GM19099 (cell line): Measurements from ENCODE around the gene RASGEF1C.

ENCODE experiments used
- POLR2A ChIP-seq: IDR thresholded peaks from 3 replicates; pipeline ENCODE4 v1.6.1; 2011; ENCODE audit warnings: low read depth; ENCODE audit not compliant: insufficient read length; ENCODE audit errors: extremely low read depth

RASGEF1C gene

DNA sequence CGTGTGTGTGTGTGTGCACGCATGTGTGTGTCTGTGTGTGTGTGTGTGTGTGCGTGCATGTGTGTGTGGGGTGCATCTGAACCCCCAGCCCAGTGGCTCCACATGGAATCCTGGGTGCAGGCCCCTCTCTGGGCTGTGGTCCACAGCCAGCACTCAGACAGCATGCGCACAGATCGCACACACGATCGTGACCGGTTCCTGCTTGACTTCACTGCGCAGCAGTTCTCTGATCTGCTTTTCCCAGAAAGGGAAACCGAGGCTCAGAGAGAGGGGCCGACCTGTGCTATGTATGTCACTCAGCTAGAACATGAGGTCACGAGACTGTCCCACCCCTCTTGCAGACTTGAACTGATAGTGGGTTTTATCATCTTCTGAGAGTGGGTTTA lies 34.4 kb downstream of the RASGEF1C start:
- no peak for TF ChIP-seq POLR2A

DNA sequence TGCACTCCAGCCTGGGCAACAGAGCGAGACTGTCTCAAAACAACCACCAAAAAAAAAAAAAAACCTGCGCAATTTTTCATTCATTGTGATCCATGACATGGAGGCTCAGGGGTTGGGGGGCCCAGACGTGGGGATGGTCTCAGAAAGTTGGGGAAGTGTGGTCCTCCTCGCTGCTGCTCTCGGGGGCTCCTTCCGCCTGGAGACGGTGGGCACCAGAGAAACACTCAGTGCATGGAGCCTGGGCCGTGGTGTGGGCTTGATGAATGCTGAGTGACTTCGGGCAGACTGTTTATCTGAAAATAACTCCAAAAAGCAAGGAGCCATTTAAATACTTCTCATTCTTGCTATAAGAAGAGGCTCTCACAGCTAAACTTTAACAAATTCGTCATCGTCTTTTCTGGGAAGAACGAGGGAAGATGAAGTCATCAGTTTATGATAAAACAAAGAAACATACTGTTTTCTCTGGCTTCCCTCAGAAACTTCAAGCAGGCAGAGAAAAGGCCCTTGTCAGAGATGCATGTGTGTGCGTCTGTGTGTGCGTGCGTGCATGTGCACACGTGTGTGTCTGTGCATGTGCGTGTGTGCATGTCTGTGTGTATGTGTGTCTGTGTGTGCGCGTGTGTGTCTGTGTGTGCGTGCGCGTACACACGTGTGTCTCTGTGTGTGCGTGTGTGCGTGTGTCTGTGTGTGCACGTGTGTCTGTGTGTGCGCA lies 35.0 kb downstream of the RASGEF1C start:
- TF ChIP-seq POLR2A = no peak

DNA sequence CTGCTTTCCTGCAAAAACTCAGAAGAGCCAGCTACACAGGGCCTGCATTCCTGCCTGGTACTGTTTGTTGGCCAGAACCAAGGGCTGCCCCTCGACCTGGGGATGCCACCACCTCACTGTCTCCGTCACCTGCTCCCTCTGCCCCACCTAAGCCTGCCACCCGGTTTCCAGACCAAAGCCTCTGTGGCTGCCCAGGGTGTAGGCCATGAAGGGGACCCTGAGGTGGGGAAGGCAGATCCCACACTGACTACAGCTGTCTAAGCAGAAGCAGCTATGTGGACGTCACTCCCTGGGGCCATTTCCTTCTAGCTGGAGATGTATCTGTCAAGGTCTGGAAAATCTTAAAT lies 35.8 kb downstream of the RASGEF1C start:
- TF ChIP-seq POLR2A = no peak

DNA sequence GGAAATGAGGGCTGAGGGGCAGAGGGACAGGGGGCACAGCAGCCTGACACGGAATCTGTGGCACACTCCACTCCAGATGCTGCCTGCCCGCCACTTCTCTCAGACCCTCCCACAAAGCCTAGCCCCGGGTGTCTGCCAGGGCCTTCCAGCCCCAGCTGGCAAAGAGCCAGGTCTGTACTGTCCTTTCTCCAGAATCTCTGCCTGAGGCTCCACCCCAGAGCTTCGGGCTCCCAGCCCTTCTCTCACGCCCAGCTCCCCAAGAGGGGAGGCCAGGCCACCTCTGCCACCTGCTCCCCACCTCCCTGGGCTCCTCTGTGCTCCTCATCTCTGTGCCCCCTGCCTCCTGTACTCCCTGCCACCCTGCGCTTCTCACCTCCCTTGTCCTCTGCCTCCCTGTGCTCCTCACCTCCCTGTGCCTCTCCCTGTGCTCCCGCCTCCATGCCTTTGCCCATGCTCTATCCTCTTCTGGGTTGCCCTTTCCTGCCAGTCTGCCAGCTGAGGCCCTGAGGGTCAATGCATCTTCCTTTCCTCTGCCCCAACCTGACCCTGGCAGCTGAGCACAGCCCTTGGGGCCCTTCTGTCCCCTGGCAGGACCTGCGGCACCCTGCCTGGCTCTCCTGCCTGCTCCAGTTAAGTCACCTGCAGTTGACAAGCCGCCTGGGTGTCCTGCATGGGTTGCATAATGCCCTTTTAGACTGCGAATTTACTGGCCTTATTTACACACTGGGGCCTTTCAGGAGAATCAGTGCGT lies 36.4 kb downstream of the RASGEF1C start:
- TF ChIP-seq POLR2A = no peak

DNA sequence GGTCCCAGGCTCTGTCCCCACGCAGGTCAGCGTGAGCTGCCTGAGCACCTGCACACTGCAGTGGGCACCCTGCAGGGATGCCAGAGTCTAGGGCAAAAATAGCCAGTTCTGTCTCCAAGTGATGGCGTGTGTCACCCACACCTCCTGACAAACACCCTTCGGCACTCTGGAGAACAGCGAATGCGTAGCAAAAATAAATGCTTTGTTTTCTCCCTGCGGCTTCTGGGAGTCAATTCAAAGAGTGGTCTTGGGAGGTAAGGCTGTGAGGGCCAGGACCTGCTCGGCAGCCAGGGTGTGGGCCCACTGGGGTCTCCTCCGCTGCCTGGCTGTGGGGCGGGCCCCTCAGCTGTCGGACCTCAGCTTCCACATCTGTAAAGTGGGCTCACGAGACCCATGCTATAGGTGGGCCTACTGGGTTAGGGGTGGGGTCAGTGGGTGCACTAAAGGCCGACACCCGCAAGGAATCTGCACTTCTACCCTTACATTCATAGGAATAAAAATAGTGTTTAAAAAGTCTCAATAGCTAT lies 37.4 kb downstream of the RASGEF1C start:
- no peak for TF ChIP-seq POLR2A

DNA sequence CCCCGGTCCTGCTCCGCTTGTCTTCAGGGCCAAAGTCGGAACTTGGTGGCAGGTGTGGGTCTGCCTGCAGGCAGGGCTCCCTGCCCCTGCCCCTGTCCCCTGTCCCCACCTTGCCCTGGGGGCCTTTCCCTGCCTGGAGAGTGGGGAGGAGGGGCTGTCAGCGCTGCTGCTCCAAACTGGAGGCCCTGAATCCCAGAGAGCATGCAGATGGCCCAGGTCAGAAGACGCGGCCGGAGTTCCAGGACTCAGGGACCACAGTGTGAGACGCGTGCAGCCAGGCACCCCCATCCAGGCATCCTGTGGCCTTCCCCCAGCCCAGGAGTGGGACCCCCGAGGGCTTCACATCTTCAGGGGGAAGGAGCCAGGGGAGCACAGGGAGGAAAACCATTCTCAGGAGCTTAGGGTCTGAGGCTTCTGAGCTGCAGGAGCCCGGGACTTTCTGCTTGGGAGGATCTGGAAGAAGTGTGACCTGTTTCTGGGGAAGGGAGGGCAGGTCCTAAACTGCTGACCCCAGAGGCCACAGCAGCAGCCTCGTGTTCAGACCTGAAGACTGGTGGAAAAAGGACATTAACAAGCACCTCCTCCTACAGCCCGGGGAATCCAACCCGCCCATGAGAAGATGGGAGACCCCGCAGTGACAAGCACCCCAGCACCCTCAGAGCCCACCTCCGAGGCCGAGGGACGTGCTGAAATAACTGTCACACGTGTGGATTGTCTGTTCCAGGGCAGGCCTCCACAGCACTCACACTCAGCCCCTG lies 38.0 kb downstream of the RASGEF1C start:
- no peak for TF ChIP-seq POLR2A

DNA sequence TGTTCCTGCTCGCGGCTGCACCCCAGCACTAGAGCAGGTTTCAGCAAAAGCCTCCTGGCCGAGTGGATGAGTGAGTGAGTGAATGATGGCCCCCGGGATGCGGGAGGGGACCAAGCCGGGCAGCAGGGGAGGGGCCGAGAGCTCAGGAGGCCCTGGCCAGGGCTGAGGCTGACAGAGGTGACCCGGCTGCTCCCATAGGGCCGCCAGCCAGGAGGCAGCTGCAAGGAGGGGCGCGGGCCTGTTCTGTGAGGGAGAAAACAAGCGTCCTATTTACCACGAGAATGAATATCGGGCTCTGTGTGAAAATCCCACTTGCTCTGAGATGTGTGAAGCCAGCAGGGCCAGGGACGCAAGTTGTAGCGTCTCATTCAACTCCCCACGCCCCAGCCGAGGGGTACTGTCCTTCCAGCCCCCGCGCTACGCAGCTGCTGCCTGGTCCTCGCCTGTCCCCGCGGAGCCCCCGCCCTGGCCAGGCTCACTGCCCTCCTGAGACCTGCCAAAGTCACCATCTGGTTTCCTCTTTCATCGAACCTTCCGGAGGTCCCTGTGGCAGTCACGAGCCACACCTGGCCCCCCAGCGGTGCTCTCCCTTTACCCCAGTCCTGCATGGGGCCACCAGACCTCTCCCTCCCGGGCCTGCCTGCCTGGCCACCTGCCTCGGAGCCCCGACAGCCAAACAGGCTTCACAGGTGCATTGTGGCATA lies 38.8 kb downstream of the RASGEF1C start:
- TF ChIP-seq POLR2A = no peak

DNA sequence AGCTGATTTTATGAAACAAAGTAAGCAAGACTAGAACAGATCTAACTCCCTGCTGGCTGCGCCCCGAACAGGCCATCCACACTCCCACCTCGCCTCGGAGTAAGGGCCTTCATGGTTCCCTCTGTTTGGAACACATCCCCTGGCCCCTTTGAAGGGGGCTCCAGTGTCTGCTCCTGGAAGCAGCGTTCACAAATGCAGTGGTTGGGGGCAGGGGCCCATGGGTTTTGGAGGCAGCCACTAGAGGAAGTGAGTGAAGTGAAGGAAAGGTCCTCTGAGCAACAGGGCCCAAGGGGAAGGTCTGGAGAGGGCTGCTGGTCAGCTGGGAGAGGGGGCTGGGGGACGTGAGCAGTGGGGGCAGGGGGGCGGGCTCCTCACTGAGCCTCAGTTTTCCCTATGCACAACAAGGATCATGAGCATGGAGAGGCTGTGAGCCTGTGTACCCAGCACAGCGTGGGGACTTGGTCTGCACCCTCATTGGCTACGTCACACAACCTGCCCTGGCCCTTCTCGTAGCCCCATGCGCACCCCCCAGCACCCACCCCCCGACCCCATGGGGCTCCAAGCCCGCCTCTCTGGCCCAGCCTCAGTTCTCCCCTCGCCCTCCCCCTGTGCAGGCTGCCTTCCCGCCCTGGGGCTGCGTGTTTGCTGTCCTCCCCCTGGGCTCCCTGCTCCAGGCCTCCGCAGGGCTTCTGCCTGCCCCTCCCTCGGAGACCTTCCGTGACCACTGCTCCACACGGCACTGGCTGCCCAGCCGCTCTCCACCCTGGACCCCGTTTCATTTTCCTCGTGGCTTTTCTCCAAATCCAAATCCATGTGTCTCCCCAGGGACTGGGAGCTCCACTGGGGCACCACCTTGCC lies 39.5 kb downstream of the RASGEF1C start:
- TF ChIP-seq POLR2A = no peak

DNA sequence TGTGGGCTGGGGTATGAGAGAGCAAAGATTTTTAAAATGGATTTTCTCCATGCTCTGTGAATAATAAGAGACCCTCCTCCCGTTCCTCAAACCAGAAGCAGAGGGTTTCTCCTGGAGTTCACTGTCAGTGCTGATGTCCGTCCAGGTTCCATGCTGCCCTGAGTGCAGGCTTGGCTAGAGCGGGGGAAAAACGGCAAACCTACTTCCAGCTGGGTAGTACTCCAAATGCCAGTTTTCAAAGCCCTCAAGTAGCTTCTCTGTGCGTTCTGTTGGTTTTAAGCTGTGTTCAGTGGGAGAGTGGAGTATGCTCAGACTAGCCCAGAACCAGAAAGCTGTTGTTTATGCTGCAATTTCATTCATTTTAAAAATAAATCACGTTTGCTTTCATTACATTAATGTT lies 40.3 kb downstream of the RASGEF1C start:
- TF ChIP-seq POLR2A = no peak

DNA sequence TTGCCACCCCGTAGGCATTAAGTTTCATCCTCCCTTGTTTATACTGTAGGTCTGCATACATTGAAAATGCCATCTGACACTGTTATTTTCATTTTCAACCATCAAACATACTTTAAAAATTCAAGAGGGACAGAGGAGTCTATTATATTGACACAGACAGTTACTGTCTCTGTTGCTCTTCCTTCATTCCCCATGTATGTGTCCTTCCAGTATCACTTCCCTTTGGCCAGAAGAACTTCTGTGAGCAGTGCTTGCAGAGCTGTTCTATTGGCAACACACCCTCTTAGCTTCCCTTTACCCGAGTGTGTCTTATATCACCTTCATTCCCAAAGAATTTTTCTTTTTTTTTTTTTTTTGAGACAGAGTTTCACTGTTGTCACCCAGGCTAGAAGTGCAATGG lies 42.8 kb downstream of the RASGEF1C start:
- no peak for TF ChIP-seq POLR2A

DNA sequence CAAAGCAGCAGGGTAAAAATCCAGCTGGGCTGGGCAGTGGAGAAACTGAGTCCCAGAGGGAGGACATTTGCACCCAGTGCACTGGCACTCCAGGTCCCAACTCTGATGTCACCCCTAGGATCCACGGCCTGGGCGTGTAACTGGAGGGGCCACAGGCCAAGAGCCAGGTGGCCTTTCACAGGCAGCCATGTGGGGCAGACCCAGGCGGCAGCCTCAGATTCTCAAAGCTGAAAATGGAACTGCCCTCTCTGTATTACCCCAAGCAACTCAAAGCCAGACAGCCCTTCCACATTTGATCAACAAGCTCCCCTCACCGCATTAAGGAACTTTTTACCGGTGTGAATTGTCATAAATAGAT lies 46.7 kb downstream of the RASGEF1C start:
- no peak for TF ChIP-seq POLR2A

DNA sequence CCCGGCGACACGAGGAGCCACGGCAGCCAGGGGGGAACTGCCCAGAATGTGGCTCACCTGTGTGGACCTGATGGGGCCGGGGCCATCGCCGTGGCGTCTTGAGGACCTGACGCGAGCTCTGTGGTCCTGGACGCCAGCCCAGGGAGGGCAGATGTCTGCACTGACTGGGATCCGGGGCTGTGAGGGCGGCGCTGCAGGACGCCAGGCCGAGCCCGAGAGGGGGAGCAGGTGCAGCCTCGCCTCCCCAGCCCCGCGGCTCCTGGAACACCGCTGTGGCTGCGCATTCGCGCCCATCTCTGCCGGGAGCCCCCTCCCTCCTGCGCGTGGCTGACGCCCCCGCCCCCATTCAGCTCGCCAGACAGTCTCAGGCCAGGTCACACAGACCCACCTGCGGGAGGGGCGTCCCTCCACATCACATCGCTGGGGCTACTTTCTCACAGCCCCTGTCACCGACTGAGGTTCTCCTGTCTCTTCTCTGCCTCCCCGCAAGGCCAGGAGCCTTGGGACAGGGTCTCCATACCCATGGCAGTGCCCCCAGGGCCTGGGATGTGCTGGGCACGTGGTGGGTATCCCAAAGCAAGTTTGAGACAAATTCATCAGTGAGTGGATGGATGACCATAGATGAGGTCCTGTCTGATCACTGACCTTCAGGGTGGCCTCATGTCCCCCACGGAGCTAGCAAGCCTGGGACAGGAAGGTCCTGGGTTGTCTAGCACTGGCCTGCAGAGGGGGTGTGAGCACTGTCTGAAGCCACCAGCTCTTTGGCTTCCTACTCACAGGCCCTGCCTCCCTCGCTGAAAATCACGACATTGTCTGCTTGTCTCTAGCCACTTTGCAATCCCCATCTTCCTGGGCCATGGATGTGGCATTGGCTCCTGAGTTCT lies 47.3 kb downstream of the RASGEF1C start:
- no peak for TF ChIP-seq POLR2A

DNA sequence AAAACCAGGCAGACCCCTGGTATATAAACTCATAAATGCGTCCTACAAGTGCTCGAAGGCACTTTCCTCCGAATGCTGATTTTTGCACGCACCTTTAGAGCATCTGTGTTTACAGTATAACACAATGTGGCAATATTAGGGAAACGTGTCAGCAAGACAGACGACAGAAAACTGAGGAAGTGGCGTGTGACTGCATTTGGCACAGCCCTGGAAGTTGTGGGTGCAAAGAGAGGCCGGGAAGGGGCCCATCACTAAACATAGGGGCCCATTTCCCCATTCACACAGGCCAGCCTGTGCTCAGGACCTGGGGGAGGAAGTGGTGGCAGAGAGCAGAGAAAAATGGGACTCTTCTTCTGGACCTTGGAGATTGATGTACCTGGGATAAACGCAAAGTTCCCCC lies 48.2 kb downstream of the RASGEF1C start:
- no peak for TF ChIP-seq POLR2A
